Transverse colon (tissue), 4 donors: Measurements from ENCODE around the gene TMEM132C. TPM values are rescaled to one million over a fixed set of nuclear protein-coding genes. Genes with fewer than 3 reads are reported as not detected.

ENCODE experiments used
- DNase-seq: peaks from one replicate; pipeline ENCODE4 v3.0.0-alpha.2; 2019
- H3K27ac ChIP-seq, 4 donors: fragments of 200-600 bp; sonication (generic); 2 replicates each; pipeline ENCODE4 v1.5.1; 2016 to 2018; ENCODE audit warnings: inconsistent platforms in 4 of 4
- H3K27me3 ChIP-seq: fragments of 200-600 bp; sonication (generic); 2 replicates; pipeline ENCODE4 v1.5.1; 2017; ENCODE audit warnings: inconsistent platforms
- H3K36me3 ChIP-seq, 4 donors: fragments of 200-600 bp; sonication (generic); 2 replicates each; pipeline ENCODE4 v1.5.1; 2017 to 2019; ENCODE audit warnings: inconsistent platforms in 4 of 4
- H3K4me1 ChIP-seq, 4 donors: fragments of 200-600 bp; sonication (generic); 2 replicates each; pipeline ENCODE4 v1.5.1; 2017 to 2020; ENCODE audit warnings: inconsistent platforms in 4 of 4
- H3K4me3 ChIP-seq, 4 donors: fragments of 200-600 bp; sonication (generic); 1 replicate in 1 of 4; 2 replicates in 3 of 4; pipeline versions ENCODE4 v1.5.1 to v1.6.1; 2017 to 2019; ENCODE audit warnings: inconsistent platforms in 4 of 4
- H3K9me3 ChIP-seq, 2 donors: fragments of 200-600 bp; sonication (generic); 2 replicates each; pipeline ENCODE4 v1.5.1; 2017 to 2019; ENCODE audit warnings: inconsistent platforms in 2 of 2
- CTCF ChIP-seq, 5 experiments: fragments of 200-600 bp in 3 of 5; fragments of 450-650 bp in 2 of 5; sonication (generic) in 3 of 5; IDR thresholded peaks; 1 replicate in 2 of 5; 2 replicates in 3 of 5; pipeline ENCODE4 v1.5.1; 2016 to 2017; ENCODE audit warnings: antibody characterized with exemption in 5 of 5, inconsistent platforms in 3 of 5, mild to moderate bottlenecking in 2 of 5, moderate library complexity in 1 of 5
- EP300 ChIP-seq: sonication (generic); formaldehyde crosslinking; IDR thresholded peaks from one replicate; pipeline ENCODE4 v1.6.1; 2017; ENCODE audit warnings: antibody characterized with exemption, low read depth
- POLR2A ChIP-seq: fragments of 450-650 bp; IDR thresholded peaks from one replicate; pipeline ENCODE4 v1.6.1; 2016; ENCODE audit warnings: antibody characterized with exemption, mild to moderate bottlenecking, moderate library complexity
- POLR2AphosphoS5 ChIP-seq, 3 donors: sonication (generic); formaldehyde crosslinking; IDR thresholded peaks; one replicate each; pipeline ENCODE4 v1.6.1; 2016; ENCODE audit warnings: antibody characterized with exemption in 3 of 3
- WGBS, 2 donors: methylation state at CpG; one replicate each; pipeline ENCODE4 v1.1.5; 2018; ENCODE audit warnings: low coverage in 1 of 2; 5-methylcytosine and 5-hydroxymethylcytosine counted together
- in situ Hi-C, 4 donors: fragments of 200-750 bp; cut with MboI; loops; one replicate each; pipeline versions ENCODE4 v1.15.0 to v1.15.1; 2017; ENCODE audit warnings: low sequenced_read_pairs in 3 of 4, low pct_ligation_motif_present in 1 of 4, low pct_unique_long_range_greater_than_20kb in 1 of 4
- intact Hi-C: fragments of 100-400 bp; cut with DNase I; formaldehyde crosslinking; loops from one replicate; pipeline ENCODE4 v1.15.1; 2023; ENCODE audit warnings: low total_unique reads
- total RNA-seq, 4 donors: library from RNA; depleted of rRNA; stranded (reverse); fragments of >200 nt; gene quantifications; one replicate each; pipeline ENCODE4 v1.1.0, GENCODE V29; 2016

TMEM132C gene
- total RNA-seq, 4 donors from 2014 or later: 0.20 to 1.6 (median 0.58) TPM

GRCh38 chr12:128724468-128725046 lies 457.6 kb downstream of the TMEM132C start:
- H3K27me3 ChIP-seq: no peaks in the 10 kb centered on the region
- intact Hi-C loops: no loop called here
- H3K4me3 ChIP-seq: no peak overlapping the region
- no peak for DNase-seq
- no peaks in the 10 kb centered on the region for H3K36me3 ChIP-seq
- no peaks in the 10 kb centered on the region for H3K9me3 ChIP-seq
- 83 to 90% methylated on average over 2 to 10 of the region's 10 CpGs for WGBS, 2 donors
- TF ChIP-seq POLR2A (no peak), EP300 (no peak), CTCF (IDR thresholded peaks at IDR 0.05) (no peak), POLR2AphosphoS5 (IDR thresholded peaks at IDR 0.05) (no peak)
- H3K27ac ChIP-seq: no peak overlapping the region
- in situ Hi-C loops: no loop called here
- H3K4me1 ChIP-seq: peaks cover 0 to 7% (median 2%) of the 10 kb centered on the region in 4 donors

- Histone ChIP-seq H3K27ac (no peak overlapping the region), H3K4me3 (no peak overlapping the region), H3K9me3 (no peaks in the 10 kb centered on the region), H3K27me3 (no peaks in the 10 kb centered on the region), H3K4me1 (peaks cover 0 to 7% (median 2%) of the 10 kb centered on the region in 4 donors), H3K36me3 (no peaks in the 10 kb centered on the region)
- peak; percentile 46 for DNase-seq
- TF ChIP-seq POLR2AphosphoS5 (IDR thresholded peaks at IDR 0.05): no peak
- no peak for TF ChIP-seq EP300
- WGBS, 2 donors: 20 to 41% methylated on average over 1 of the region's 1 CpG
- intact Hi-C loops: no loop called here
- in situ Hi-C loops: no loop called here
Observed at GRCh38 chr12:128726886-128727285, 459.9 kb downstream of the TMEM132C start.

GRCh38 chr12:128727461-128727860 lies 460.5 kb downstream of the TMEM132C start:
- no peak for DNase-seq
- Histone ChIP-seq H3K36me3 (no peaks in the 10 kb centered on the region), H3K9me3 (no peaks in the 10 kb centered on the region), H3K4me3 (no peak overlapping the region), H3K27me3 (no peaks in the 10 kb centered on the region), H3K4me1 (peaks cover 0 to 7% (median 2%) of the 10 kb centered on the region in 4 donors), H3K27ac (peak overlapping the region in 1 of 4 donors; percentile 31)
- in situ Hi-C loops (no loop called here), intact Hi-C loops (no loop called here)
- TF ChIP-seq CTCF (IDR thresholded peaks at IDR 0.05) (no peak), EP300 (no peak), POLR2AphosphoS5 (IDR thresholded peaks at IDR 0.05) (no peak), POLR2A (no peak)
- WGBS, 2 donors: 40 to 52% methylated on average over 1 to 8 of the region's 8 CpGs

GRCh38 chr12:128727999-128728398 lies 461.0 kb downstream of the TMEM132C start:
- intact Hi-C loops (no loop called here), in situ Hi-C loops (no loop called here)
- 80% methylated on average over 4 of the region's 4 CpGs; no CpG with 5 or more reads in 1 of the 2 donors for WGBS, 2 donors
- Histone ChIP-seq H3K4me1 (peaks cover 0 to 7% (median 2%) of the 10 kb centered on the region in 4 donors), H3K36me3 (no peaks in the 10 kb centered on the region), H3K9me3 (no peaks in the 10 kb centered on the region), H3K27ac (no peak overlapping the region), H3K4me3 (no peak overlapping the region), H3K27me3 (no peaks in the 10 kb centered on the region)
- TF ChIP-seq EP300 (no peak), POLR2A (no peak), CTCF (IDR thresholded peaks at IDR 0.05) (no peak), POLR2AphosphoS5 (IDR thresholded peaks at IDR 0.05) (no peak)
- no peak for DNase-seq
